Hematopoietic multipotent progenitor cell treated with erythropoietin and hydrocortisone succinate and interleukin-3 and kit ligand, for 17 days (in vitro differentiated cells): ENCODE measurements around the gene PRDM13.
"Not testable (repeated sequence)": the region's sequence is repeated elsewhere in the genome, so short reads cannot be mapped to it uniquely, and the experiment has no call there.

ENCODE experiments used
- DNase-seq: peaks from one replicate; pipeline ENCODE4 v3.0.0-alpha.2; 2015; ENCODE audit warnings: low spot score

Gene PRDM13

DNA sequence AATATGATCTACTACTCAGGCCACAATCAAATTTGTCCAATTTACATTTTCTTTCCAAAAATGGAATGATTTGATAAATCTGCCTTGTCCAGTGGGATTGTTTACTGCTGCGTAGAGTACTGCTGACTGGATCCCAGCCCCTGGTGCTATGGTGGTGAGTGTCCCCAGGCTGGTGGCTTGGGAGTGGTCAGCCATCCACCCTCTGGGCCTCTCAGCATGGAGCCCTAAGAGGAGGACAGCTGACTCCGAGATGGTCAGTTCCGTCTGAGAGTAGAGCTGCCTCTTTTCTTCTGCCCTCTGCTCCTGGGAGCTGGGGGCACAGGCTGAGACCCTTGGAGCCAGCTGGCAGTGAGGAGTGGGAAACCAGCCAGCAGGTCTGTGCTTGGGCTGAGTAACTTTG lies 22.7 kb downstream of the PRDM13 start:
- DNase-seq, result no peak

DNA sequence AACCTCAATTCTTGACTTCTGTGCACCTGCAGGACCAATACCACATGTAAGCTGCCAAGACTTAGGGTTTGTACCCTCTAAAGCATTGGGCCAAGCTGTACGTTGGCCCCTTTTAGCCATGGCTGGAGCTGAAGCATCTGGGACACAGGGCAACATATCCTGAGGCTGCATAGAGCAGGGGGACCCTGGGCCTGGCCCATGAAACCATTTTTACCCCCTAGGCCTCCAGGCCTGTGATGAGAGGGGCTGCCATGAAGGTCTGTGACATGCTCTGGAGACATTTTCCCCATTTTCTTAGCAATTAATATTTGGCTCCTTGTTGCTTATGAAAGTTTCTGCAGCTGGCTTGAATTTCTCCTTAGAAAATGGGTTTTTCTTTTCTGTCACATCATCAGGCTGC lies 31.0 kb downstream of the PRDM13 start:
- no peak for DNase-seq

DNA sequence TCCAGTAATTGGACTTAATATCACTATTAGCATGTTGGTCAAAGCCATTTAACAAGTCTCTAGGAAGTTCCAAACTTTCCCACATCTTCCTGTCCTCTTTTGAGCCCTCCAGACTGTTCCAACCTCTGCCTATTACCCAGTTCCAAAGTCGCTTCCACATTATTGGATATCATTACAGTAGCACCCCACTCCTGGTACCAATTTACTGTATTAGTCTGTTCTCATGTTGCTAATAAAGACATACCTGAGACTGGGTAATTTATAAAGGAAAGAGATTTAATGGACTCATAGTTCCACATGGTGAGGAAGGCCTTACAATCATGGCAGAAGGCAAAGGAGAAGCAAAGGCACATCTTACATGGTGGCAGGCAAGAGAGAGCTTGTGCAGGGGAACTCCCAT lies 31.7 kb downstream of the PRDM13 start:
- DNase-seq, result not testable (repeated sequence)

DNA sequence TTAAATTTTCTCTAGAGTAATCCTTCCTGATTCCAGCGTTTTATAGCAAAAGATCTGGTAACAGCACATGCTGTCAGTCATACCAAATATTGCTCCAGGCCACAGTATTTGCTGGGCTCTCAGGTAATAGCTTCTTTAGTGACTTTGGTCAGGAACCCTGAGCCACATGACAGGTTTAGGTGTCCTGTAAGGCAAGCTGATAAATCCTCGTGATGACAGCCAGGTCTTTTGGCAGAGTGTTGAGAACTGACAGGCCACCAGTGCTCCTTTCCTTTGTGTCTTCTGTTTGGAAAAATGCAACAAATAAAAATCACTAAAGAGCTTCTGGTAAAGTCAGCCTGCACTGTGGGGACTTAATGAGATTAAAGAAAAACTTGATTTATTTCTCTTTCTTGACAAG lies 34.6 kb downstream of the PRDM13 start:
- no peak for DNase-seq

DNA sequence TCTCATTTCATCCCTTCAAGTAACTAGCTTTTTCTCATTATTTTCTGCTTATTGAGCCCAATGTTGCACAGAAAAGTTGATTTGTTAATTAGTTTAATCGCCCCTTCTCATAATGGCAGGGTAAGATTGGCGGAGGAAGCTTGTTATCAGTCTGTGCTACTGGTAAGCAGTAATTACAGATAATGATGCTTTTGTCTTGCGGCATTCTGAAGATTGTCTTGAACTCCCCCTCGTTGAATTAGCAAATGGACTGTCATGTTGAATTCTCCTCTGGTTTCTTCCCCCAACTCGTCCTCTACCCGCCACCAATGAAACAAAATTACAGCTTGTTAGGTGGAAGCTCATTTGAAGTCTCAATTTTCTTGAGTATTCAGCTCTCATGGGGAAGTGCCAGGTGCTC lies 39.4 kb downstream of the PRDM13 start:
- no peak for DNase-seq

DNA sequence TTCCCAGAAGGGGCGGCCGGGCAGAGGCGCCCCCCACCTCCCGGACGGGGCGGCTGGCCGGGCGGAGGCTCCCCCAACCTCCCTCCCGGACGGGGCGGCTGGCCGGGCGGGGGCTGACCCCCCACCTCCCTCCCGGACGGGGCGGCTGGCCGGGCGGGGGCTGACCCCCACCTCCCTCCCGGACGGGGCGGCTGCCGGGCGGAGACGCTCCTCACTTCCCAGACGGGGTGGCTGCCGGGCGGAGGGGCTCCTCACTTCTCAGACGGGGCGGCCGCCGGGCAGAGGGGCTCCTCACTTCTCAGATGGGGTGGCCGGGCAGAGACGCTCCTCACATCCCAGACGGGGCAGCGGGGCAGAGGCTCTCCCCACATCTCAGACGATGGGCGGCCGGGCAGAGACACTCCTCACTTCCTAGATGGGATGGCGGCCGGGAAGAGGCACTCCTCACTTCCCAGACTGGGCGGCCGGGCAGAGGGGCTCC lies 43.5 kb downstream of the PRDM13 start:
- not testable (repeated sequence) for DNase-seq

DNA sequence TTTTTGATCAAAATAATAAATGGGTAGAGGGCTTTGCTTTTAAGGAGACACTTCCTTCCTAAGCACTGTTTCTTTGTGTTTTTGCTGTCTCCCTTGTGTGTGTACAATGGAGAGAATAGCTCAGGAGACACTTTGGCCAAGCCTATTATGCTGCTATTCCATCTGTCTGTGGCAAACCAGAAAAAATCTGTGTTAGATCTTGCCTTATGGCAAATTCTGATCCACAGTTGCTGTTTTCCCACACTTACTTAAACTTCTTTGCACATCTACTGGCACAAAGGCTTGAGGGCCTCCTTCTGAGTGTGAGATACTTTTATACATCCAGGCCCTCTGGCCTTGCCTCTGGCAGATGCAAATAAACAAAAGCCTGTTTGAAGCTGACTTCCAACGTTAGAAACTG lies 53.6 kb downstream of the PRDM13 start:
- DNase-seq, result no peak

DNA sequence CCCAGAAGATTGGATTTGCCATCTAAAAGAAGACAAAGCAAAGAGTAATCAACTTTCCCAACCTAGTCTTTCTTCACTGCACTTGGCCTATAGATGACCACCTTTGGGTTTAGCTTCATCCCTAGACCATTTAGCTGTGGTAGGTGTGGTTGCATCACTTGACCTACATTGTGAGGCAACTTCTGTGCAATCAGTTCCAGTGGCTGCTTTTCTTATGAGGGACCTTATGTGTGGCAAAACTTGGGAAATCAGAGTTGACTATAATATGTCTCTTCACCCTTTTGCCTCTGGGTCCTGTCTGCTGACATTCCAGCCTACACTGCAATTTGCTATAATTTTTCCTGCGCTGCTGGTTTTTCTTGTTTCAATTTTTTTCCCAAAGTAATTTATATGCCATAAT lies 55.2 kb downstream of the PRDM13 start:
- DNase-seq, result no peak

DNA sequence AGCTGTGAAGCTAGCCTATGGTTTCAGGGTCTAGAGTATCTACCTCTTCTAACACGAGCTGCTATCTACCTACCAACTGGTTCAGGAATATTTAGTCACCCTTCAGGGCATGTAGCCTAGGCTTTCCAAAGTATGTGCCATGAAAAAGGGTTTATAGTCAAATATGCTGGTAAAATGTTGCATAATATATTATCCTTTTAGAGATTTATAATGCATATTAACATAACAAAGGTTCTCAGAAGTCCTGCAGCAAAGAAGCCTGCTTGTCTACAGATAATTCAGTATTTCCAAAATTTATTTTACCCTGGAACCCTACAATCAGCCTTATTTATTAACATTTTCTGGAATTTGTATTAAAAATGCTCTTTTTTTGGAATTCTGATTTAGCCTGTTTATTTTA lies 56.0 kb downstream of the PRDM13 start:
- no peak for DNase-seq
